Stimulated activated CD8-positive, alpha-beta memory T cell treated with anti-CD3 and anti-CD28 coated beads, Interleukin-15, amount 100 ng/mL, for 1 hour (primary cell): Measurements from ENCODE around the gene RERE.
"Not testable (repeated sequence)": the region's sequence is repeated elsewhere in the genome, so short reads cannot be mapped to it uniquely, and the experiment has no call there.

Source experiments
- DNase-seq: peaks from one replicate; pipeline ENCODE4 v3.0.0-alpha.2; 2020; ENCODE audit warnings: low read depth

RERE gene

DNA sequence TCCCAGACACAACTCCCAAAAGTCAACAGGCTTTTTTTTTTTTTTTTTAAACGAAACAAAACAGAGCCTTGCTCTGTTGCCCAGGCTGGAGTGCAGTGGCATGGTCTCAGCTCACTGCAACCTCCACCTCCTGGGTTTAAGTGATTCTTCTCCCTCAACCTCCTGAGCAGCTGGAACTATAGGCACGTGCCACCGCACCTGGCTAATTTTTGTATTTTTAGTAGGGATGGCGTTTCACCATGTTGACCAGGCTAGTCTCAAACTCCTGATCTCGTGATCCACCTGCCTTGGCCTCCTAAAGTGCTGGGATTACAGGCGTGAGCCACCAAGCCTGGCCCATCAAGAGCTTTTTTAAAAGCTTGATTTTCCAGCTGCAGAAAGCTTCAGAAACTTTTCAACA, 437.1 kb downstream of the RERE start:
- not testable (repeated sequence) for DNase-seq

DNA sequence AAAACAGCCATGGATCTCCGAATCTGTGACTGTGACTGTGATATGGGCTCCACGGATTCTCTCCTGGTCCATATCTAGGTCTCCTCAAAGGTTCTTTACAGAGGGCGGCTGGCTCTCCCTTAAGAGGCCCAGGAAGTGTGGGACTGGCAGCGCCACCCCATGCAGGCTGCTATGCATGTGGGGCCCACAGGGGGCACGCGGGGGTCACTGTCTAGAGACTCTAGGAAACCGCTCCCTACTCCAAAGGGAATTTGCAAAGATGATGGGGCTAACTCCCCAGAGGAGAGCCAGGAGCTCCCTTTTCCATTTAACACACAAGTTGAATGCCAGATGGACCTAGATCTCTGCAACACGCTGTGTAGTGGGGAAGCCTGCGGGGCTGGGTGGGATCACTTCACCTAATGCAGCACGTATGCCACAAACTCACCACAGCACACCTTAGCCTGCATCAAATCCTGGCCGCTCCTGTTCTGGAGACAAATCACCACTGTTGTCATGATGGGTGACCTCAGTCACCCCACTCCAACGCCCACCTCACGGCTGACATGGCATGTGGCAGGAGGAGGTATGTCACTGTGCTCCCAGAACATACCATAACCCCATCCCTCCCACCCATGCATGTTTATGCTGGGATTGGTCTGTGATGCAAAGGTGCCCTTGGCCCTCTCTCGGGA, 437.8 kb downstream of the RERE start:
- no peak for DNase-seq

DNA sequence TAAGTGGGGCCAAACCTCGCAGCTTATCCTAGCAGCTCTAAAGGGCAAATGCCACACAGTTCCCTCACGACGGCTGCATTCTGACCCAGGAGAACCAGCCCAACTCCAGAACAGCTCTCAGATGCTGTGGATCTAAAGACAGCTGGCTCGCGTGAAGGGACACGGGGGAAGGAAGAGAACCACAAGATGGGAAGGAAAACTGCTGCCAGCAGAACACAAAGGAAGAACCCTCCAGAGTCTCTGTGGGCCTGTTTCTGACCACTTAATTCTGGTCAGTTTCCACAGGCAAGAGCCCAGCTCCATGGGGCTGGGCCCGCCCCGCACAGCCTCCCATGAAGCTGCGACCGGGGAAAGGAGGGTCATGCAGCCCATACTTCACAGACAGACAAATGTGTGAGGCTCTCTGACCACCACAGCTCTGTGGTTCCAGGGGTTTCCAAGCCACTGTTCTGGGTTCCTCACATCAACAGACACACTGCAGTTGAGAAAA, 438.4 kb downstream of the RERE start:
- no peak for DNase-seq

DNA sequence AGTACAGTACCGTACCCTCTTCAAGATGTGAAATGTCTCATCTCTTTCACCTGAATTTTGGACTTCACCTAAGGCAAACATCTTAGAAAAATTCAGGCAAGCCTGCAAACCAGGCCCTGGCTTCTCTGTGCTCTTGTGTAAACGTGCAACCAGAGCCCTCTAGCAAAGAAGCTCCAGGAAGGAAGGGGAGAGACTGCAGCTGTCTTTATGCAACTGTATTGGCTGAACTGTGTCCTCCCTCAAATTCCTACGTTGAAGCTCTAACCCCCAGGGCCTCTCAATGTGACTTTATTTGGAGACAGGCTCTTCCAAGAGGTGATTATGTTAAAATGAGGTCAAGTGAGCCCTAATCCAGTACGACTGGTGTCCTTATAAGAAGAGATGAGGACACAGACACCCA, 439.3 kb downstream of the RERE start:
- no peak for DNase-seq

DNA sequence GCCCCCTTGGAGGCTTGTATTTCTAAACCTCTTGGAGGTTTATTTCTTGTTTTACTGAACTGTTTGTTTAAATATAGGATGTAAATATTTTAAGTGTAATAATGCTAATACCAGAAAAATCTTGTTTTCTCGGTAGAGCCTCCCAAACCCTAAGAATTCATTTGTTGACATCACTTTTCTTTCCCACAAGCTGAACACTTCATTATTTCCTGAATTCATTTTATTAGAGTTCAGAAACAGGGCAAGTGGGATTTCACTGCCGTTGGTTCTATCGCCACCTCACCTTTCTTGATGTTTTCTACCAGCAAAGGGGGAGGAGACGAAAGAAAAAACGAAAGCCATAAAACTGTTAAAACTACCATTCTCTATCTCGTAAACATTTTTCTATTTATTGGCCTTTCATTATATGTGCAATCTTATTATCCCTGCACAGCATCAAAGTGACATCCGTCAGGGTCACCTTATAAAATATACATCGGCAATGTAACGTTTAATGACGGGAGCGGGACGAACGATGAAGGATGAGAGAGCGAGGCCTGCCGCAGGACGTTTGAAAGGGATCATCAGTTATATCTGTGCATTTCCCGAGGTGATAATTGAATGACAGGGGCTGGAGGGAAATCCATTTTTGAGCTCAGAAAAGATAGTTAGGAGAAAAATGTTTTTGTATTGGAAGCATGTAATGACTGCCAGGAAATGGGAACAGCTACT, 440.0 kb downstream of the RERE start:
- DNase-seq, result no peak

DNA sequence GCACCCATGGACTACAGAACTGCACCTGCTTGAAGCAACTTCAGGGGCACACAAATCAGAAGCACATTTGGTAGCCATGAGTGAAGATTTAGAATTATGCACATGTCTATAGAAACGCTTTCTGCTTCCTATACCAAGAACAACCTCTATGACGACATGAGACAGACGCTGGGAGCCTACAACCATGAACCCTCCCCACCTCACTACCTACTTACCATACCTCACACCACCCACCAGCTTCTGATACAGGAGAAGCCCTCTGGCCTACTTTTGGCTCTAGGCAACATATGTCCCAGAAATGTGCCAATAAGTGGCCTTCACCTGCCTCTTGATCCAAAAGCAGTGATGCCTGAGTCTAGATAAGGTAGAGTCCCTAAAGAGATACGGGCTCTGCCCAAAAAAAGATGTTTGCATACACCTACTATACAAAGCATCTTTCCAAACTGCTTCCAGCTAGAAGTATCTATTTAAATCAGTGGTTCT, 441.0 kb downstream of the RERE start:
- no peak for DNase-seq

DNA sequence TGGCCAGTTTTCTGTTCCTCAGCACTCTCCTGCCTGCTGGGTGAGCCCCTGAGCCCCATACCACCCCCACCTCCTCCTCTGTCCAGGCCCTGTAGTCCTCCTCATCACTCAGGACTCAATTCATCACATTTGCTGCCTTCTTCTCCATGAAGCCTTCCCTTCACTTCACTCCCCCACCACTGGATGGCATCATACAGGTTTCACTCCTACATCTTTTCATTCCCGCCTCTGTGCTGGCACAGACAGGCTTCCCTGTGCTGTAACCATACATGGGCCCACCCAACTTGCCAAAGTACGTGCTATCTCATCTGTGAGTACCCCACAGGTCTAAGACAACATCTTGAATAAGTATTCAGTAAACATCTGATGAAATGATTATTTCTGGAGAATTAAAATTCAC, 442.6 kb downstream of the RERE start:
- no peak for DNase-seq

DNA sequence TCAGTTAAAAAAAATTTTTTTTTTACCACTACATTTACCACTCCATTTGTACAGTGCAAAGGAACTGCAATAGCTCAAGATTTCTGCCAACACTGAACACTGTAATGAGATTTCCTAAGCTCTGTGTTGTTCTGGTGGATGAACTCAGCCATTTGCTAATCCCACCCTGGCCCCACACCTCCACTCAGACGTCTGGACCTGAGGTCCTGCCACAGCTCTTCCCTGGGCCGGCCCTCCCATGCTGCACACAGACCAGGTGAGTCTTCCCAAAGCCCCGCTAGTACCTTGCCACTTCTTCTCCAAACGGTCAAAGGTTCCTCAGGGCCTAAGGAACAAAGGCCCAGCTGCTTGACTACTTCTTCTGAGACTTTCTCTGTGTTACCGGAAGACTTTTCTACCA, 443.1 kb downstream of the RERE start:
- no peak for DNase-seq

DNA sequence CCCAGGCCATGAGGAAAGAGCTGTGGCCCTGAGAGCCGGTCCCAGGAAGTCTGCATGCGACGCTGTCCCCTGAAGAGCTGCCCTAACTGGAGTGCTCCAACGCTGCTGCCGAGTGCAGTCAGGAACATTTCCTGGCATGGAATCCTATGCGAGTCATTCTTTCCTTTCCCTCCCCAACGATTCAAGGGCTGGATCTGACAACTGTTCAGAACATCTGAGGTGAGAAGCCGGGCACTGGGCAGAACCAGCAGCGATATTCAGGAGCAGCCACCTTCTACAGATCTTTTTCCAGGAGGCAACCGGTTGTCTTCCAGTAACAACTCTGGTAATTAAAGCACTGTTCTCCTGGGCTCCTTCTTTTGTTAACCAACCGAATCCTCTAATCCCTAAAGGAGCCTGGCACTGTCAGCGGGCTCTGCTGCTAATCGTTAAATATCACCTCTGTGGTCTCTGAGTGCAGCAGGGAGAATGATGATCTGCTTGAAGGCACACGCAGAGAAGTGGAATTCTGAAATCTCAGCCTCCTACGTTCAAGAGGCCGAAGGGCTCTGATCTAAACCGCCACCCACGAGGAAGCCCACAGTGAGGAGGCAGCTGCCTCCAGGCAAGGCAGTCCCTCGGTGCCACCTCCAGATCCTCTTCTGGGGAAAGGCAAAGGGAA, 443.7 kb downstream of the RERE start:
- no peak for DNase-seq

DNA sequence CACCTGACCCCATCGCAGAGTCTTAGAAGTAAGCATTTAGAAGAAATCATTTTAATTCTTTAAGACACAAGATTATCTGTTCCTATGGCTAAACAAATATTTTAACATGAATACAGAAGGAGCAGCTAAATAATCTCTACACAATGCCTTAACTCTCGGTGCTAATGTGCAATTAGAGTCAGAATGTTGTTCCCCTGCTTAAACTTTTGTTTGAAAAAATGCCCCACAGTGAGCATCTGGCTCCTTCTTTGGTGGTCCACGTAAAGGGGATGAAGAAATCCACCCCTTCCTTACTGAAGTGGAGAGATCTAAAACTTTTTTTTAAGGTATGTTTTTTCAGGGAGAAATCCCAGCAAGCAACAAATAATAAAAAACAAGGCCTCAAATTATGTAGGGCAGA, 444.3 kb downstream of the RERE start:
- DNase-seq, result no peak

DNA sequence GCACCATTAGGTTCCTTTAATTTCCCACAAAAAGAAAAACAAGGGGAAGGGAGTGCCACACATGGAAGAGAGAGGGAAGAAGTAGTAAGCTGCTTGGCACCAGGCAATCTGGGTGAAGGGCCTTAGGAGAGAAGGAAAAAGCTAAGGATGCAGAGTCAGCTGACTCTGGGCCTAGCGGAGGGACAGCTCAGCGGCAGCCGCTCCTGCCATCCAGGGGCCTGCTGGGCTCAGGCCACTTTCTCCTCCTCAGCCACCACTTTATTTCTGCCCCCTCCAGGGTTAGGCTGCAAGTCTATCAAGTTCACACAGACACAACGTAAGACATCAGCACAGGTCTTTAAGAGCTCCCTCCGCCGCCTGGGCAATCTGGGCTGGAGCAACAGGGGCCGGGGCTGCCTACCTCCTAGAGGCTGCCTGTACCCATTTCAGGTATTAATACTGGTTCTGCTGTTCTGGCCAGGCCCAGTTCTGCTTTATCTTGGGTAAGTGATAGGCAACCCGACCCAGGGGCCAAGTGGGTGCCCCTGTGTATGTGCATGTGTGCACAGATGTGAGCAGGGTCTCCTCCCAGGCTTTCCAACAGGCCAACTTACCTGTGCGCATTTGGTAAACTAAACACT, 446.0 kb downstream of the RERE start:
- DNase-seq, result no peak

DNA sequence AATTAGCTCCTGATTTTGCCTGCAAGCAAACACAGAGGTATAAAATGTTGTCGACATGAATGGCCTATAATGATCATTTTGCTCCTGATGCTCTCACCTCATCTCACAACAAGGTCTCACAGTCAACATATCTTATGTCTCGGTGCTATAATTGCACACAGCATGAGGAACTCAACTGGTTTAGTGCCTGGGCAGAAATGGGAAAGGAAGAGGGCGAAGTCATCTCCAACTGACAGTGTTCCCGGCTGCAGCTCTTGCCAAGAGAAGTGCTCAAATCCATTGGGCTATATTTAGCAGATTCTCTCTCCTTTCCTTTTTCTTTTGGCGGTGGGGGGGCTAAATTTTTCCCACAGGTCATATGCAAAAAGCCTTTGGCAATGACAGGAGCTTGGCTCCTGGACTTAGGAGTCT, 446.5 kb downstream of the RERE start:
- DNase-seq, result no peak

DNA sequence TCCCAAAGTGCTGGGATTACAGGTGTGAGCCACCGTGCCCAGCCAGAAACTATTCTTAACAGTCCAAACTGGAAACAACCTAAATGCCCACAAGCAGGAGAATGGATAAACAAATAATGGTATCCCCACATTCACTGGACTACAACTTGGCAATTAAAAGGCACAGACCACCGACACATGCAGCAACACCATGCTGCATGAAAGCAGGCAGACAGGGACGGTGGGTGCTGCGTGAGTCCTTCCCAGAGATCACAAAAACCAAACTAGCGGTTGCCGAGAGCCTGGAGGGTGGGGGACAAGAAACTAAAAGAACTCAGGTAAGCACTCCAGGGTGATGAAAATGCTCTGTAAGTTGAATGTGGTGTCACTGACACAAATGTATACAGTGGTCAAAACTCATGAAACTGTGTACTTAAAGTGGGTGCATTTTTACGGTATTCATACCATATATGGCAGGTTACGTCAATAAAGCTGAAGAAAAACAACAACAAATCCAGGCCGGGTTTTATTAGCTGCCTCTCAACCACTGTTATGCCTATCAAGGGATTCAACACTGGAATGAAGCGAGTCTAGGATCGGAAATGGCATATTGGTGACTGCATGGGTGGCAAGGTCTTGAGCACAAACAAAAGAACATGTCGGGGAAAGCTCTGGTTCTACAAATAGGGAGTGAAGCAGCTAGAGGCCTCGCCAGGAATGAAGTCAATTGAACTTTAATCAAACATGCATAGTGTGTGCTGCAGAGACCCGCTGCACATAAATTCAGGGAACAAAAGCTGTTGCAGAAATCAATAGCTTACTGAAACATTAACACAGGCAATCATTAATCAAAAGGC, 447.2 kb downstream of the RERE start:
- DNase-seq, result no peak

DNA sequence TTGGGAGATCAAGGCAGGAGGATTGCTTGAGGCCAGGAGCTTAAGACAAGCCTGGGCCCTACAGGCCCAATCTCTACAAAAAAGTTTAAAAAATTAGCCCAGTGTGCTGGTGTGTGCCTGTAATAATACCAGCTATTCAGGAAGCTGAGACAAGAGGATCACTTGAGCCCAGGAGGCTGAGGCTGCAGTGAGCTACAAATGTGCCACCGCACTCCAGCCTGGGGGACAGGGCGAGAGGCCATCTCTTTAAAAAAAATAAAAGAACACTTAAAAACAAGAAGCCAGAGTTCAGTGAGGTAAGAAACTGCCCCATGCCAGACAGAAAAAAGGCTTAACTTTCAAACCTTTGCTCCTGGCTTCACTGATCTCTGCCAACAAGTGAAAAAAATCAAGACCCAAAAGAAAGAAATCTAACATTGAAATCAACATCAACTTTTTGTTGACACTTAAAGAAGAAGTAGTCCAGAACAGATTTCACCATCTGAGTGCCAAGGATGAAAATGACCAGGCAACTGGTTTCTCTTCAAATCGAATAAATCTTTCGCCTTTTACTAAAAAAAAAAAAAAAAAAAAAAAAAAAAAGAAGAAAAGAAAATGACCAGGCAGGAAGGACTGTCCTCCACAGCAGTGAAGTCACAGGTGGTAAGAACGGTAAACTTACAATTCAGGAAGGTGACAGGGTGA, 448.3 kb downstream of the RERE start:
- no peak for DNase-seq

DNA sequence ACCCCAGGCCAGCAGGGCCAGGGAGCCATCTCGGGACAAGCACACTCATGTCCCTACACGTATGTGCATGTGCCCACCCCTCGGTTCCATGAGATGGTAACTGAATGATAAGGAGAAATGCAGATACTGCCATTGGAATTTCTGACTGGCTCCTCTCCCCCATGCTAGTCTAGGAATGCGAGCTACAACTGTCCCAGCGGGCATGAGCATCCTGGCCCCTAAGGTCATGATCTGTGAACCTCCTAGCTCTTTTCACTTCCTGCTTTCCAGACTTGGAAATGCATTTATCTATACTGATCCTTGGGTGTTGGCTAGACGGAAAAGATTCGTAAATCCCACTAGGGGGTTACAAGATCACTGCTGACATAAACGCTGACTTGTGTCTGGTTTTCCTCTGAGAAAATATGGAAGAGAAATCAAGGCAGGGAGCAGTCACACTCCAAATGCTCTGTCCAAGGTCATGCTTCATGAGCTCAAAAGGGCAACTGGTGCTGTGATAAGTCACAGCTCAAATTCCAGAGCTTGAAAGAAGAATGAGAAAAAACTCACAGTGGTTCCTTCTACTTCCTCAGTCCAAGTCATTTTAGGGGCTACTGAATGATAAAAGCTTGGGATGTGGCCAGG, 449.8 kb downstream of the RERE start:
- no peak for DNase-seq

DNA sequence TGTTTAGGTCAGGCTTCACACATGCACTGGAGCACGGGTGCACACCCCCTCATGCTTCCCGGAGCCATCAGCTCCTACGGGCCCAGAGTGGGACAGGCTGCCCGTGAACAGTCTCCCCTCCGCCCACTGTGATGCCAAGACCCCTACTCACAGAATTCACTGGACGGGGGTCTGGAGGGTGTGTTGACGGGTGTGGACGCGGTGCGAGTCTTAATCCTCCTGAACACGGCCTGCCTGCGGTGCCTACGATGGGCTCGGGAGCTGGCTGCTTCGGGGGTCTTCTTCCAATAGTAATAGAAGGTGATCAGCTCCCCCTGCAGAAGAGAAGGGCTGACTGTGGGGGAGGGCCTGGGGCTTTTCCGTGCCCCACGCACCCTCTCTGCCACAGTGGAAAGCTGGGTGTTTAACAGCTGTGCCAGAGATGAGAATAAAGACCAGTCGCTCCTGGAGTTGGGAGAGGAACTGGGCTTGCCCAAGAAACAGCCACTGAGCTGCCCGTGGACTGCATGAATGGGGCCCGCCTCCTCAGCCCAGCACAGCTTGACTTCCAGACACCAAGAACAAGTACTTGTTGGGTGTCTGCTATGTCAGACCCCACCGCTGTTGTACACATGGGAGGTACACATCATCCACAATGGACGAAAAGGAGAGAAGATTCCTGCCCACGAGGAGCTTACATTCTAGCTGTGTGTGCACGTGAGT, 451.6 kb downstream of the RERE start:
- no peak for DNase-seq

DNA sequence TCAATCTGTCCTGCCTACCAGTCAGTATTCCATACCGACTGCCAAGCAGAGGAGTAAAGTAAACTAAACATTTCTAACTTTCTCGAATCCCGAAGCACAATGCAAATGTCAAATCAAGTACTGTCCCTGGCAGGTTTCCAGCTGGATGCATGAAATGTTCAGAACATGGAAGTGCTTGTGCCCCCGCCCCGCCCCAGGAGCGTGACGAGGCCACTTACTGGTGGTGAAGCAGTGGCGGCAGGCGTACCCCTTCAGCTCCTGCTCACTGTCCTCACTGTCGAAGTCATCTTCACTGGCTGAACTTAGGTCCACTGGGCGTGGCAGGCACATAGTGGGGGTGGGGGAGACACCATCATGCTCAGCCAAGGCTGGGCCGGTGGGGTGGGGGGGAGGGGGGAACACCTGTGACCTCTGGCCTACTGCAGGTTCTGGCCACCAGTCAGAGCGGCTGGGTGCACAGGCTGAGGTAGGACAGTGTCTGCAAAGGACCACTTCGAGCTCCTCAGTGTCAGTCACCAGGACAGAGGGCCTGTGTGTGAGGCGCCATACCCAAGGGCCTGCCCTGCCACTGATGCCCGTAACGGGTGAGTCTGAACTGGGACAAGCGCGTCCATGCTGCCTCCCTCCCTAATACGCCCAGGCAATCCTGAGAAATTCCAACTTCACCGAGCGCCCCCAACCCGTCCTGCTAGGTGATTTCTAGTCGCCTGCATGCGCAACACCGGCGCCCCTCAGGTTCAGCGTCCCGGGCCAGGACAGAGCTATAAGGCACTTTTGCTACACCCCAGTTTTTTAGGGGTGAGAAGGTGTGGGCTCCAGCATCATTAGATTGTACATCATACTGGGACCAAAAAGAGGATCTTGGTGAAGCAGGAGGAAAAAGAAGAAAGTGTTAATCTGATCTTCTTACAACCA, 452.7 kb downstream of the RERE start:
- no peak for DNase-seq

DNA sequence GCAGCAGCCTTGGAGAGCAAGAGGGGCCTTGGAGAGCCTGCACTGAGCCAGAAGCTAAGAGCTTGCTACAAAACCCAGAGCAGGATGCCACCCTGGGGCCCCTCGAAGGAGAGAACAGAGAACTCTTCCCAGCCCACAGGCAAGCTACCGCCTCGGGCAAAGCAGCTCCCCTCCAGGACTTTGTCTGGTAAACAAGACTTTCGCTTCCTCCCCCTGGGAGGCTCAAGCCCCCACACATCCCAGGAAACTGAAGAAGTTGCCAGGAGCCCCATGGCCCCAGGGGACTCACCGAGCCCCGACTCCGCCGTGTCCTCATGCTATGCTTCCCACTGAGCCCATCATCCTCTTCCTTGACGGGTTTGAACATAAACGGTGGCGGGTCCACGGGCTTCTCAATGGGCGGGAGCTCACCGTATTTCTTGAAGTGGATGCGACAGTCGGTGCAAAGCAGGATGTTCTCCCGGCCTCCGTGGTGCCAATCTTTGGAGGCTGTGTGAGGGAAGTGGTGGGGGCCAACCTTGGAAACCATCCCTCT, 453.6 kb downstream of the RERE start:
- DNase-seq, result no peak
